Stimulated activated CD4-positive, alpha-beta T cell treated with anti-CD3 and anti-CD28 coated beads, Interleukin-4, amount 100 ng/mL, for 24 hours (primary cell): Measurements from ENCODE around the gene CFAP410.
"Not testable (repeated sequence)": the region's sequence is repeated elsewhere in the genome, so short reads cannot be mapped to it uniquely, and the experiment has no call there.

ENCODE experiments used
- DNase-seq: peaks from one replicate; pipeline ENCODE4 v3.0.0-alpha.2; 2020

The CFAP410 gene

GRCh38 chr21:44368711-44369446 lies 29.7 kb upstream of the CFAP410 start:
- DNase-seq: no peak

DNA sequence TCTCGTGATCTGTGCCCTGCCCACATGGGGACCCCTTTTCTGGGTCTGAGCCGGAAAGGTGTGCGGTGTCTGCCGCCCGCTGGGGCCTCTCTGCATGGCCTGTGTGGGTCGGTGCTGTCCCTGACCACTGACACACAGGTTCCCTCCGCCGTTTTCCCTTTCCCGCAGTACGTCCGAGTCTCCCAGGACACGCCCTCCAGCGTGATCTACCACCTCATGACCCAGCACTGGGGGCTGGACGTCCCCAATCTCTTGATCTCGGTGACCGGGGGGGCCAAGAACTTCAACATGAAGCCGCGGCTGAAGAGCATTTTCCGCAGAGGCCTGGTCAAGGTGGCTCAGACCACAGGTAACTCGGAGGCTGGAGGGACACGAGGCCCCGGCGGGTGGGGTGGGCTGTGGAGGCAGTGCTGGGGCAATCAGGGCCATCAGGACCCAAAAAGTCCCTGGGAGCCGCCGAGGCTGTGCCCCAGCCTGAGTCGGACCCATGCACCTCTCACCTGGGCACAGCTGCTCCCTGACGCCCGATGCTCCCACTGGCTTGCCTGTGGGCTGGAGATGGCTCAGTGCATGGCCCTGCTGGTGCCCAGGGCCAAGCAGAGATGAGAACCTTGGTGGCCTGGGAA lies 27.5 kb upstream of the CFAP410 start:
- no peak for DNase-seq

- no peak for DNase-seq
Measured at GRCh38 chr21:44365967-44366585, 26.9 kb upstream of the CFAP410 start.

- no peak for DNase-seq
Measured at GRCh38 chr21:44365251-44365966, 26.2 kb upstream of the CFAP410 start.

- DNase-seq: no peak
Measured at GRCh38 chr21:44364151-44365053, 25.2 kb upstream of the CFAP410 start.

DNA sequence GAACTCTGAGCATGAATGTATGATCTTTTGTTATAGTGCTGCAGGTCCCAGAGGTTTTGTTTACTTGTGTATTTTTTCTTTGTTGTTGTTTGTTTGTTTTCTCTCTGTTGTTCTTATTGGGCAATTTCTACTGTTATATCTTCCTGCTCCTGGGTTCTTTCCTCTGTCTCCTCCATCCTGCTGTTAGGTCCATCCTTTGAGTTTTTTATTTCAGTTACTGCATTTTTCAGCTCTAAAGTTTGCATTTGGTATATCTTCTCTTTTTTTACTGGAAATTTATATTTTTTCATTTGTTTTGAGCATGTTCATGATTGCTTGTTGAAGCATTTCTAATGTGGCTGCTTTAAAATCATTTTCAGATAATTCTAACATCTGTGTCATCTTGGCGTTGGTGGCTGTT lies 24.1 kb upstream of the CFAP410 start:
- DNase-seq: no peak

GRCh38 chr21:44361903-44362302 lies 22.7 kb upstream of the CFAP410 start:
- not testable (repeated sequence) for DNase-seq

GRCh38 chr21:44360159-44360558 lies 21.0 kb upstream of the CFAP410 start:
- DNase-seq: no peak

- DNase-seq: no peak
Measured at GRCh38 chr21:44359396-44359795, 20.2 kb upstream of the CFAP410 start.

GRCh38 chr21:44357064-44357837 lies 18.1 kb upstream of the CFAP410 start:
- DNase-seq: no peak

DNA sequence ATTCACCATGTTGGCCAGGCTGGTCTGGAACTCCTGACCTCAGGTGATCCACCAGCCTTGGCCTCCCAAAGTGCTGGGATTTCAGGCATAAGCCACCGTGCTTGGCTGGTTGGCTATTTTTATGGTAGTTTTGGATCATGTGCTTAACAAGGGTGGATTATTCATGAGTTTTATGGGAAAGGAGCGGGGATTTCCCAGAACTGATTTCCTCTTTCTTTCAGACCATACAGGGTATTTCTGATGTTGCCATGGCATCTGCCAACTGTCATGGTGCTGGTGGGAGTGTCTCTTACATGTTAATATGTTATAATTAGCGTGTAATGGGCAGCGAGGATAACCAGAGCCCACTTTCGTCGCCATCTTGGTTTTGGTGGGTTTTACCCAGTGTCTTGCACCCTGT lies 17.4 kb upstream of the CFAP410 start:
- DNase-seq: no peak

DNA sequence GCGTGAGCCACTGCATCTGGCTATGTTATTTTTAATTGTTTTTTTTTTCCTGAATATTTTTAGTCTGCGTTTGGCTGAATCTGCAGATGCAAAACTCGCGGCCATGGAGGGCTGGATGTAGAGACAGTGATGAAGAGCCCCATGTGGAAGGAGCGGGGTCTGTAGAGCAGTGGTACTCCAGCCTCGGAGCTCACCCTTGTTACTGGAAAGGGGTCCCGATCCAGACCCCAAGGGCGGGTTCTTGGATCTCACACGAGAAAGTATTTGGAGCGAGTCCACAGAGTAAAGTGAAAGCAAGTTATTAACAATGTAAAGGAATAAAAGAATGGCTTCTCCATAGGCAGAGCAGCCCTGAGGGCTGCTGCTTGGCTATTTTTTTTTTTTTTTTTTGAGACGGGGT lies 17.0 kb upstream of the CFAP410 start:
- DNase-seq: no peak

DNA sequence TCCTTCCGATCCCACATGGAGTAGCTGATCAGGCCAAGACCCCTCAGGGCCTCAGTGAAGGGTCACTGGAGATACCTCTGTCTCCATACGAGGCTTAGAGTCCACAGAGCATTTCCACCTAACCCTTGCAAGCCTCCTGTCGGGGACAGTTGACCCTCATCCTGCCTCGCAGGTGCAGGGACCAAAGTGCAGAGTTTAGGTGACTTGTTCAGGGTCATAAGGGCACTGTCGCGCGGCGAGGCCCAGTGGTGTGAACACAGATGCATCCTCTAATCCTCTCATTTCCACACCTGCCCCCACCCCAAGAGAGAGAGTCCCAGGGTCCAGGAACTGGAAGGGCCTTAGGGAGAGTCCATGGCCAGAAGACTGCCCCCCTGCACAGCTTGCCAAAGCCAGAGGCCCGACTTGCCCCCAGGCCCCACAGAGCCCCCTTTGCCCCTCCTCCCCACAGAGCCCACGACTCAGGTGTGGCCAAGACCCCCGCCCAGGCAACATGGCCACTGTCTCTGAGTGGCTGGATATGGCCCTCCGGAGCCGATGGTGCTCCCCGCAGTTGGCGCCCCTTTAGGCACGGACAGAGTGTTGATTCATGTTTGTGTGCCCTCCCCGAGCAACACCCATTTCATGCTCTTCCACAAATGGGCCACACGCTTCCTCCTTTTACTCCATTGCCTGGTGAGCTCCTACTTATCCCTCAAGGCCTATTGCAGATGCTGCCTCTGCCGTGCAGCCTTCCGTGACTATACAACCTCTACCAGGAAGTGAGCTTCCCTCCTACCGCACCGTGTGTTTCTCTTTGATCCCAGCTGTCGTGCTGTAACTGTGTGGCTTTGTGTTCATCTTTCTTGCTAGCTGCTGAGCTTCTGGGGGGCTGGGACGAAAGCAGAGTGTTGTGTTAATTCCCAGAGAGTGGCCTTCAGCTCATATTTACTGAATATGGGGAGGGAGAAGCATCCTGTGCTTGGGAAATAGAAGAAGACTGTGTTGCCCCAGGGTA lies 15.9 kb upstream of the CFAP410 start:
- no peak for DNase-seq

- DNase-seq: no peak
Measured at GRCh38 chr21:44354001-44354405, 14.8 kb upstream of the CFAP410 start.

DNA sequence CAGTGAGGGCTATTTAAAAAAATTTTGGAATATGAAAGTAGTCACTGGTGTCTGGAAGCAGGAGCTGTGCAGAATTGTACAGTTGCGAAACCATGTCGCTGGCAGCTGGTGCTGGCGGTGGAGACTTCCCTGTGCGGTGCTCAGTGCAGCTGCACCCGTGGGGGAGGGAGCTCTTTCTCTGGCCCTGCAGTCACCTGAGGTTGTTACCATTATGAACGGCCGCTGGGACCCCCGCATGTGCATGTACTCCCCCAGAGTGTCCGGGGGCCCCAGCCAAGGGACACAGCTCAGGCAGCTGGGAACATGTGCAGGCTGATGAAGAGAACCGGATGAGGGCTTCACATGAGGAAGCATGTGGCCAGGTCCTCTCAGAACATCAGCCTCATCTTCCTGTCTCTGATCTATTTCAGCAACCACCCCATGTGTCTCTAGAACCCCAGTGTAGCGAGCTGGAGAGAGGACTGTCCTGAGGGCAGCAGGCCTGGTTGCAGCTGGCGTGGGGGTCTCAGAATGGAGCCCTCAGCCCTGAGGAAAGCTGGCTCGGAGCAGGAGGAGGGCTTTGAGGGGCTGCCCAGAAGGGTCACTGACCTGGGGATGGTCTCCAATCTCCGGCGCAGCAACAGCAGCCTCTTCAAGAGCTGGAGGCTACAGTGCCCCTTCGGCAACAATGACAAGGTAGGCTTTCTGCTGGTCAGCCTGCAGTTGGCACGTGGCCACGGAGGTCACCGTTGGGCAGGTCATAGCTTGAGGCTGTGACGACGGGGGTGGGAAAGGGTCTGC lies 14.2 kb upstream of the CFAP410 start, which contains the start of gene TRPM2:
TSS of gene TRPM2 (plus strand) at position 431 of the 780 bp plus-strand sequence. CDS start at position 511, 80 bp downstream.
- no peak for DNase-seq

DNA sequence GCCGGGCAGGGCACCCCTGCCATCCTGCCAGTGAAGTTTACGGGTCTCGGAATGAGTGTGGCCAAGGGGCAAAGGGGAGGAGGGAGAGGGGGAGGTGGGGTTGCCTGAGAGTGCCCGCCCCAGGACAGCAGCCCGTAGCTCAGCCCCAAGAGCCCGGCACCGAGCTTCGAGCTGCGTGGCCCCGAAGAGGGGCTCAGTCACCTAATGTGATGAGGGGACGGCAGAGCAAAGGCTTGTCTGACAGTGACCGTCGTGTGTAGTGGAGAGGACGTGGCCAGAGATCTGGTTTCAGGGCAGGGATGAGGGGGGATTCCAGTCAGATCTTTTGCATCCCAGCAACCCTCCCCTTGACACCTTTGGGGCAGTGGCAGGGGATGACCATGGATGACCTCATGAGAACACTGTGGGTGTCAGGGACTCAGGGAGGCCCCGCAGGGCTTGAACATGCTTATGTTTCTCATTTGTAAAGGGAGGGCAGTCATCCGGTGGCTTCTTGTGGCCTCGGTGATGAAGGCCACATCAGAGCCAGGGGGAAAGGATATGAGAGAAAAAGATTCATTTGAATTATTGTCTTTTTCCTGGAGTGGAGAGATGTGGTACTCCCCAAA lies 13.2 kb upstream of the CFAP410 start:
- no peak for DNase-seq

GRCh38 chr21:44351535-44352252 lies 12.5 kb upstream of the CFAP410 start:
- DNase-seq: no peak

GRCh38 chr21:44350773-44351481 lies 11.7 kb upstream of the CFAP410 start:
- no peak for DNase-seq
